Tibial artery (tissue), 4 donors: ENCODE results near the gene SLC13A5.

Source experiments
- DNase-seq, 2 donors: peaks; one replicate each; pipeline ENCODE4 v3.0.0-alpha.2; 2019
- H3K27ac ChIP-seq, 2 donors: fragments of 200-600 bp; sonication (generic) in 1 of 2; 1 replicate in 1 of 2; 2 replicates in 1 of 2; pipeline ENCODE4 v1.5.1; 2018 to 2019; ENCODE audit warnings: mild to moderate bottlenecking in 1 of 2
- H3K27me3 ChIP-seq, 2 donors: fragments of 200-600 bp; sonication (generic) in 1 of 2; one replicate each; pipeline versions ENCODE4 v1.5.1 to v1.6.0; 2016 to 2019
- H3K36me3 ChIP-seq, 3 donors: fragments of 200-600 bp; sonication (generic) in 2 of 3; one replicate each; pipeline ENCODE4 v1.5.1; 2016 to 2019; ENCODE audit warnings: mild to moderate bottlenecking in 2 of 3
- H3K4me1 ChIP-seq, 4 donors: fragments of 200-600 bp; sonication (generic) in 2 of 4; 1 replicate in 3 of 4; 2 replicates in 1 of 4; pipeline ENCODE4 v1.5.1; 2016 to 2019
- H3K4me3 ChIP-seq, 2 donors: fragments of 200-600 bp; sonication (generic) in 1 of 2; 1 replicate in 1 of 2; 2 replicates in 1 of 2; pipeline ENCODE4 v1.5.1; 2018 to 2019; ENCODE audit warnings: mild to moderate bottlenecking in 2 of 2
- H3K9me3 ChIP-seq, 3 donors: fragments of 200-600 bp; sonication (generic) in 1 of 3; one replicate each; pipeline ENCODE4 v1.5.1; 2016 to 2019
- intact Hi-C: fragments of 100-400 bp; cut with DNase I; formaldehyde crosslinking; loops from one replicate; pipeline ENCODE4 v1.15.0; 2023; ENCODE audit warnings: low total_unique reads
- TF ChIP-seq, protein P1 (sequence below), 2 experiments: fragments of 200-600 bp in 1 of 2; fragments of 450-650 bp in 1 of 2; IDR thresholded peaks; one replicate each; pipeline ENCODE4 v1.5.1; 2017 to 2019; ENCODE audit warnings: antibody characterized with exemption in 2 of 2, mild to moderate bottlenecking in 1 of 2, moderate library complexity in 1 of 2

Gene SLC13A5

GRCh38 chr17:6704470-6705052 is 8.6 kb downstream of the SLC13A5 start:
- Histone ChIP-seq H3K4me3 (no peak overlapping the region), H3K27ac (no peak overlapping the region), H3K36me3 (no peaks in the 10 kb centered on the region), H3K27me3 (peaks cover 0 to 39% of the 10 kb centered on the region in 2 donors), H3K9me3 (no peaks in the 10 kb centered on the region), H3K4me1 (no peaks in the 10 kb centered on the region)
- TF ChIP-seq, protein P1, sequence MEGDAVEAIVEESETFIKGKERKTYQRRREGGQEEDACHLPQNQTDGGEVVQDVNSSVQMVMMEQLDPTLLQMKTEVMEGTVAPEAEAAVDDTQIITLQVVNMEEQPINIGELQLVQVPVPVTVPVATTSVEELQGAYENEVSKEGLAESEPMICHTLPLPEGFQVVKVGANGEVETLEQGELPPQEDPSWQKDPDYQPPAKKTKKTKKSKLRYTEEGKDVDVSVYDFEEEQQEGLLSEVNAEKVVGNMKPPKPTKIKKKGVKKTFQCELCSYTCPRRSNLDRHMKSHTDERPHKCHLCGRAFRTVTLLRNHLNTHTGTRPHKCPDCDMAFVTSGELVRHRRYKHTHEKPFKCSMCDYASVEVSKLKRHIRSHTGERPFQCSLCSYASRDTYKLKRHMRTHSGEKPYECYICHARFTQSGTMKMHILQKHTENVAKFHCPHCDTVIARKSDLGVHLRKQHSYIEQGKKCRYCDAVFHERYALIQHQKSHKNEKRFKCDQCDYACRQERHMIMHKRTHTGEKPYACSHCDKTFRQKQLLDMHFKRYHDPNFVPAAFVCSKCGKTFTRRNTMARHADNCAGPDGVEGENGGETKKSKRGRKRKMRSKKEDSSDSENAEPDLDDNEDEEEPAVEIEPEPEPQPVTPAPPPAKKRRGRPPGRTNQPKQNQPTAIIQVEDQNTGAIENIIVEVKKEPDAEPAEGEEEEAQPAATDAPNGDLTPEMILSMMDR (IDR thresholded peaks at IDR 0.05), result no peak
- intact Hi-C loops, result no loop called here
- no peak for DNase-seq

DNA sequence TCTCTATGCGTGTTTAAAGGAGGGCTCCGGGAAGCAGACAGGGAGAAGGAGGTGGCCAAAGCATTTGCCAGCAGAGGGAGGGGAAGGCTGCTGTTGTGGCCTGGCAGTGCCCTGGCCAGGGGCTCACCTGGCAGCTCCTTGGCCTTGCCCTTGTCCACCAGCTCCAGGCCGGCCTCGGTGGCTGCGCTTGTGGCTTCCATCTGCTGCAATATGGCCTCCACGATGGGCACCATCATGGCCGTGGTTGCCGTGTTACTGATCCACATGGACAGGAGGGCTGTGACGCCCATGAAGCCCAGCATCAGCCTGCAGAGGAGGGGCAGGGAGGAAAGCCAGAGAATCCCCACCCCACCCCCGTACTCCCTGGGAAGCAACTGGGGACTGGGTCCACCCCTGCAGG is 9.4 kb downstream of the SLC13A5 start:
- intact Hi-C loops, result no loop called here
- DNase-seq, result no peak
- Histone ChIP-seq H3K4me1 (no peaks in the 10 kb centered on the region), H3K27me3 (peaks cover 0 to 37% of the 10 kb centered on the region in 2 donors), H3K27ac (no peak overlapping the region), H3K4me3 (no peak overlapping the region), H3K9me3 (no peaks in the 10 kb centered on the region), H3K36me3 (no peaks in the 10 kb centered on the region)
- TF ChIP-seq, protein P1 (IDR thresholded peaks at IDR 0.05), result no peak

GRCh38 chr17:6702567-6703215 is 10.5 kb downstream of the SLC13A5 start:
- TF ChIP-seq, protein P1 (IDR thresholded peaks at IDR 0.05), result no peak
- Histone ChIP-seq H3K27me3 (peaks cover 0 to 39% of the 10 kb centered on the region in 2 donors), H3K36me3 (no peaks in the 10 kb centered on the region), H3K9me3 (no peaks in the 10 kb centered on the region), H3K4me3 (no peak overlapping the region), H3K4me1 (no peaks in the 10 kb centered on the region), H3K27ac (no peak overlapping the region)
- intact Hi-C loops, result no loop called here
- no peak for DNase-seq

GRCh38 chr17:6701719-6702118 is 11.4 kb downstream of the SLC13A5 start:
- TF ChIP-seq, protein P1 (IDR thresholded peaks at IDR 0.05), result no peak
- intact Hi-C loops, result no loop called here
- Histone ChIP-seq H3K4me3 (no peak overlapping the region), H3K9me3 (no peaks in the 10 kb centered on the region), H3K36me3 (no peaks in the 10 kb centered on the region), H3K27ac (no peak overlapping the region), H3K4me1 (no peaks in the 10 kb centered on the region), H3K27me3 (peaks cover 0 to 33% of the 10 kb centered on the region in 2 donors)
- peak in 1 of 2 donors; percentile 58 for DNase-seq

DNA sequence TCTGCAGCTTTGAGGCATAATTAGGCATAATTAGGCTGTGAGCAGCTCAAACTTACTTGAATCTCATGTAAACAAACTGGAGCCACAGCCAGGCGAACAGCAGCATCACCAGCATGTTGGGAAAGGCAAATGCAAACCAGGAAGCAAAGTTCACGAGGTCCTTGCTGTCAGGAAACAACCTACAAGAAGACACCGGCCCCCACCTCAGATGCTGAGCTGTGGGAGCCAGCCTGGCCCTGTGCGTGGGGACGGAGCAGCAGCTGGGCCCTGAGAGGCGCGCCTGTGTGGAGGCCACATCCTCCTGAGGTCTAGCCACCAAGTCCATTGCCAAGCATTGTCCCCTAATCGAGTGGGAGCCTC is 12.2 kb downstream of the SLC13A5 start:
- intact Hi-C loops, result no loop called here
- peaks cover 0 to 28% of the 10 kb centered on the region in 2 donors for H3K27me3 ChIP-seq
- DNase-seq, result no peak
- no peaks in the 10 kb centered on the region for H3K4me1 ChIP-seq
- H3K9me3 ChIP-seq, result no peaks in the 10 kb centered on the region
- no peak overlapping the region for H3K27ac ChIP-seq
- no peak overlapping the region for H3K4me3 ChIP-seq
- no peaks in the 10 kb centered on the region for H3K36me3 ChIP-seq
- TF ChIP-seq, protein P1 (IDR thresholded peaks at IDR 0.05), result no peak
